HG02870 (cell line): ENCODE measurements around the gene TRPC4.
"Not testable (repeated sequence)": the region's sequence is repeated elsewhere in the genome, so short reads cannot be mapped to it uniquely, and the experiment has no call there.

ENCODE experiments used
- ATAC-seq: cut with Tn5 transposase; IDR thresholded peaks from one replicate; pipeline ENCODE4 v1.9.1; 2021; ENCODE audit warnings: mild to moderate bottlenecking, moderate library complexity; ENCODE audit not compliant: unreplicated experiment

Gene TRPC4

DNA sequence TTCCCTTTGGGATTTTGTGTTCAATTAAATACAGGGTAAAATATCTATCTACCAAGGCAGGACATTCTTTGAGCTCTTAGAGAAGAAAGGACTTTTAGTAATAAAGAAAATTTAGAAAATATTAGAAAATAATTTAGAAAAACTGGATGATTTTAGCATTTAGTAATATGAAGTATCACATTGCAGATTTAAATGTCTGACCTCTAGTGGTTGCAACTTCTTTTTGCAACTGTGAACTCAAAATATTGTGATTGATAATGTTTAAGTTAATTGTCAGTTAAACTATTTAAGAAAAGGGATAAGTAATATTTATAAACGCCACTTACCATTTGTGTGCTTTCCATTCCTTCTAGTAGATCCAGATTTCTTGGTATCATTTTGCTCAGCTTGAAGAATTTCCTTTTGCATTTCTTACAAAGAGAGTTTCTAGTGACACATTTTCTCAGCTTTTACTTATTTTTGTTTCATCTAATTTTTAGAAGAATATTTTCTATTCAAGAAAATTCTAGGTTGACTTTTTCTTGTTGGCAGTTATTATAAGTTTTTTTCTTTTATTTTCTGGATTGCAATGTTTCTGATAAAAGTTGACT, 260.7 kb downstream of the TRPC4 start:
- ATAC-seq, result no peak

DNA sequence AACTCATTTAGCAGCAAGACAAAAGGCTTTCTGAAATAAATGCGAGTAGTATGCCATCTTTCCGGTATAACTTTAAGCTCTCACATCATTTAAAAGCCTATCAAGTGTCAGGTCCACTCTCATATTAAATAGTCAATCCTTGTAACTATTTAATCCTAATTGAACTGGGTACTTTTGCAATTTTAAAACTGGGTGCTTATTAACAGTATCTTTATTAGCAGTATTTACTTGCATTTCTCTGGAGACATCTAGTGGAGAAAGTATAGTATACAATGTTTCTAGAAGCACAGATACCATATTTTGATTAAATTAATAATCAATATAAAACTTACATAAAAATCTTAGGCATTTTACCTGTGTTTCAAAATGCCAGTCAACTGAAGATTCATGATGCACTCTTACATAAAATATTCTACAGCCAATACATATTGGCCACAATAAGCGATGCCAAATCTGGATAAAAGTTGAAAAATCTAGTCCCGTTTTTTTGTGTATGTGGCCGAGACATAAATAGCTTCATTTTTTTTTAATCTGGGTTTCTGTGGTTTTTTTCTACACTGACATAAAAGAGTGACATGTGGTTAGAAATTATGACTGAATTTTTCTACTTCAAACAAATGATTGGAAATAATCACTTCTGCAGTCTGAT, 266.7 kb downstream of the TRPC4 start:
- ATAC-seq, result no peak

DNA sequence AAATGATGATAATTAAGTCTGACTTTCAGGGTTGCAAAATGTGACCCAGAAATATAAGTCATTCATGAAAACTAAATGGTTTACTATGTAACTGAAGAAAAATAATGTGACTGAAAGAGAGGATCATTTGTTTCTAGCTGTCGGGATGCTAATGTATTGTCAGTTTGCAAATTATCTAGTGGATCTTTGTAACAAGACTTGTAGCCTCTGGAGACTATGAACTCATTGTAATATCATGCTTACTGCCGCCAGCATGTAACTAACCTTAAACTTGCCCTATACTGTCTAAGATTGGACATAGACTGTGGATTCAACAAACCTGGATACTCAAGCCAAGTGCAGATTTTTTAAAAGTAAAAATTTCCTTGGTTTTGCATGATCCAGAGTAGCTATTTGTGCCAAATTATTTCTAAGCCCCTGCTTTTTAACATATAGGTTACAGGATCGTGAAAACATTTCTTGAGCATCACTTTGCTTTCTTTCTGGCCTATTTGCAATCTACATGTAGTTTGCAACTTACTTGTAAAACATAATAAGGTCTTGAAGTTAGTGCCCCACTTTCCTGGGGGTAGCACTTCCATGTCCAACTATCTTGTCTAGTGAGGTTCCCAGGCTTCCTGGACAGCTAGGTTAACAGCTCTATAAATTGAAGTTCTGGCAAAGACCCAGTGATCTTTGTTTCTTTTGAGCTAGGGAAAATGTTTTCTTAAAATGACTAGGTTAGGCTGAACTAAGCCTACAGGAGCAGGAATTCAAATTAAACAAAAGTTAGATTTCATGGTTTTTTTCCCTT, 267.7 kb downstream of the TRPC4 start:
- ATAC-seq, result no peak

DNA sequence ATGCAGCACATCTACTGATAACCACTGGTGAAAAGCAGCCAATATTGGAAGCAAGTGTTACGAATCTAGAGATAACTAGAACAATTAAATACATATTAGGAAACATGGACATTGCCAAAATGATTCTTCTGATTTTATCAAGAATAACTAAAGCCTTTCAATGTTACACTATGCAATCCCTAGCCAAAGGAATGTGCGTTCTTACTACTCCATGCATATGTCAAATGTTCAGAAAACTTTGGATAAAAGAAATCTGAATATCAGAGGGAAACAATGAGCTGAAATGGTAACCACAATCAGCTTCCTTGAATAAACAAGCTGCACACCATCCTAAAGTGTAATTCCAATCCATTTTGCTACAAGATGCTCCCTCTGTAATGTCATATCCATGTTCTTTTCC, 270.1 kb downstream of the TRPC4 start:
- ATAC-seq, result no peak

- no peak for ATAC-seq
Measured at GRCh38 chr13:37598597-37598996, 271.0 kb downstream of the TRPC4 start, which contains the start of gene POSTN. Gene POSTN (minus strand): TSS chr13:37598768. CDS start chr13:37598726, 42 bp downstream.

GRCh38 chr13:37597477-37598025, 272.0 kb downstream of the TRPC4 start:
- ATAC-seq, result no peak

GRCh38 chr13:37596805-37597204, 272.8 kb downstream of the TRPC4 start:
- ATAC-seq, result no peak

DNA sequence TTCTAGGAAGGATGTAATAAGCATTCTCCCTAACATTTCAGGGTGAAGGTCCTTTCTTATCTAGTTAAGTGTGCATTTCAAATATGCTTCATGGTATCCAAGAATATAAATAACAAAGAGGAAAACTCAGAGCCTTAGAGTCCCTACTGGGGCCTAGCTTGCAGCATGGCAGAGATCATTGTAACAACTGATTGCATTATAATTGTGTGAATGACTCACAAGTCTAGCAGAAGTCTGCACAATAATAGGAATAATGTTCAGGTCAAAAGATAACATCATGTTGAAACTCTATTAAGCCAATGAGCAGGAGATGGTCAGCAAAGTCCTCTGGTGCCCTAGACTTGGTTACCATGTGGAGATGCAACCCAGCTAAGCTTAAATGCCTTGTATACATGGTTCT, 274.4 kb downstream of the TRPC4 start:
- no peak for ATAC-seq

DNA sequence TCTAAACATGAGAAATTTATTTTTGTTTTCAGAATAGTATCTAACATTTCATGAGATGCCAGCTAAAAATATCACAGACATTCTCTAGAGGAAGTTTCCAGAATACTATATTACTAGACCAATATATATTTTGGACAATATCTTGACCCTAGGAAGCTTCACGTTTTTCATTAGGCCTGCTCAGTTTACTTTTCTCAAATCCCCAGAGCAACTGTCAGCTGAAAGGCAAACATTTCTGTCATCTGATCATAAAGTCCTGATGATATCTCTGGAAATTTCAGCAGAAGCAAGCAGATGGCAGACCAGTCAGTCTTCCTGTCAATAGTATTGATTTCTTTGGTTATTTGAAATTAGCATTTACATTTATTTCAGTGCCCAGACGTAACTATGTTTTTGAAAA, 275.0 kb downstream of the TRPC4 start:
- ATAC-seq, result no peak

GRCh38 chr13:37589381-37589780, 280.2 kb downstream of the TRPC4 start:
- not testable (repeated sequence) for ATAC-seq

DNA sequence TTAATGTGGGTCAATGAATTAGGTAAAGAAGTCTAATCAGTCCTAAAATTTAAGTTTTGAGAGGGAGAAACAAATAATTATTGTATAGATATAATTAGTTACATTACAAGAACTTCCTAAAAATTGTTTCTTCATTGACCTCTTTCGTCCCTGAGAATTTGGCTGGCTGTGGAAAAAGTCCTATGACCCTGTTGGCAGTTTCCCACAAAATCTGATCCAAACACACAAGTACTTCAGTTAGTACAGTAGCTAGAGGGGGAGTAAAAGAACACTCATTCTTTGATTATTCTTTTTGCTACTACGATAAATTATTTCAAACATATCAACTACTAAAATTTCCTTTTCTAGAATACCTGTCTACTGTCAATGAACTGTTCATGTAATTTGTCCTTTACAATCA, 282.3 kb downstream of the TRPC4 start:
- no peak for ATAC-seq
